GM18870 (cell line): ENCODE data around the gene CTNNA3.
"Not testable (repeated sequence)": the region's sequence is repeated elsewhere in the genome, so short reads cannot be mapped to it uniquely, and the experiment has no call there.

Source experiments
- ATAC-seq: cut with Tn5 transposase; IDR thresholded peaks from one replicate; pipeline ENCODE4 v1.9.1; 2021; ENCODE audit warnings: moderate library complexity; ENCODE audit not compliant: unreplicated experiment

The CTNNA3 gene

GRCh38 chr10:66472156-66472555 lies 1223.8 kb downstream of the CTNNA3 start:
- no peak for ATAC-seq

- no peak for ATAC-seq
Observed at GRCh38 chr10:66467042-66467441, 1229.0 kb downstream of the CTNNA3 start.

- ATAC-seq: no peak
Observed at GRCh38 chr10:66466622-66467021, 1229.4 kb downstream of the CTNNA3 start.

DNA sequence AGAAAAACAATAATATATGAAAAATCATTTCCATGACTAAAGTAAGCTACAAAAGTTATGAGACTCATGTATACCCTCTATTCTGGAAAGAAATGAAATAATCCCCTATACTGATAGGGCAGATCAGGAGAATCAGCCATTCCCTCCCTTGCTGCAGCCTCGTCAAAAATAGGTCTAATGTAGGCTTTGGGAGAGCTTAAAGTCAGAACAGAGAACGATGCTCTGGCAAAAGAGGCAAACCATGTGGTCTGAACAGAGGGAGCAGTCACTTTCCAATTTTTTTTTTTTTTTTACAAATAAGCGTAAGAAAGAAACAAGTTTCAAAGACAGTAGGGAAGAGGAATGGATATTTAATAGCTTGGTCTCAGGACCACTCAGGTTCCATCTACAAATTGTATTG lies 1232.4 kb downstream of the CTNNA3 start:
- ATAC-seq: no peak

DNA sequence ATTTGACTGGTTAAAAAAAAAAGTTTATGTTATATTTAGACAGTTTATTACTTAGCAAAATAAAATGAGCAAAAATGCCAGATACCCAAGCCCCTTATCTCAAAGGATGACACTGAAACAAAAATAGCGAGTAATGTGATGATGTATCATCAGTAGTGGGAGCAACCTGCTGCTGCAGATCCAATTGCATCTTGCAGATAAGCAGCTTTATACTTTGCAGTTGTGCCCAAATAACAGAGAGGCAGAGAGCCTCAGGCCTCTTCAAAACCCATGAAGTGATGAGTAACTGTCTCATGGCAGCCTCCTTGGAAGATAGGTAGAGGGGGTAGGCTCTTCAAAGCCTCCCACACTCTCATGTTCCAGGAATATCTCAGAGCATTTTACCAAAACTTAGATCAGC lies 1238.4 kb downstream of the CTNNA3 start:
- no peak for ATAC-seq

GRCh38 chr10:66455304-66455703 lies 1240.7 kb downstream of the CTNNA3 start:
- no peak for ATAC-seq

DNA sequence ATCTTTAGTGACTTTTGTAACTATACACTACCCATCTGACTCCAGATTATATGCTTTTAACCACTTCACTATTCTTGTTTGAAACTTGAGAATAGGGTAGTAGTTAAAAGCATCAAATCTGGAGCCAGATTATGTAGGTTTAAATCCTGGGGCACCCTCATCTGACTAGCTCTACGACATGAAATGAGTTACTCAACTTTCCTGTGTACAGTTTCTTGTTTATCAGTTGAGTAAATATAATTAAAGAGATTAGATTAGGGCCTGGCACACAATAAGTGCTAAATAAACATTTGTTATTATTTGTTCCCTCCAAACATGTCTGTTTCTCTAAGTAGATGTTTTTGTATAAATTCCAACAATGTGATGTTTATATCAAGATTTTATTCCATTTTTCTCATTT lies 1255.4 kb downstream of the CTNNA3 start:
- no peak for ATAC-seq

GRCh38 chr10:66414943-66415342 lies 1281.1 kb downstream of the CTNNA3 start:
- ATAC-seq: no peak

DNA sequence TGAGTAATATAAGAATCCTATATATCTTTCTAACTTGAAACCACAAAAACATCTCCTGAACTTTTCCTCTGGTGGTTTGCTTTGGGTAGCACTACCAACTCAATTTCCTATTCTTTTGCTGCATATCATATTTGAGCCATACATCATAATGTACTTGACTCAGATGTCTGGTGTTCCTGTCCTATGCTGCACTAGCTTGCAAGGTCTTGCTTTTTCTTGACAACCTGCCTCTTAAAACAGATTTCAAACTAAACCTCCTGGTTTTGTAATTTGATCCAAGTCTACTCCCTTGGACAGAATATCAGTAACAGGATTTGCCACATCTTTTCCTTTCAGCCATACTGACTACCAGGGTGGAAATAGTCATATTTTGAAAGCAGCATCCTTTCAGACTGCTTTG lies 1290.4 kb downstream of the CTNNA3 start:
- no peak for ATAC-seq

DNA sequence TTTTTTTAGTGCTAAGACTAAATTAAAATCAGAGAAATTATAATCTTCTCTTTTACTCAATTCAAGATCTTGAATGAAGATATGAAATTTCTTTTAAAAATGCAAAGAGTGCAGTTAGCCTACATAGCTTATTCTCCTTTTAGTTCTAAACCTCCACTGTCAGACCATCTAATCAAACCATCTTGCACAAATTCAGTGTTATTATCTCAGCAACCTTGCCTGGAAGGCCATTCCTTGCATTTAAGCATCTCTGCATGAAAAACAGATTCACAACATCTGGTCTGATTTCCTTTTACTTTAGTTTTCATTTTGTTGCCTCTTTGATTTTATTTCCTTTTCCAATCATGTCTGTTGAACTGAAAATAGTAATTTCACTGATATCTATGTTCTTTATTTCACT lies 1297.3 kb downstream of the CTNNA3 start:
- no peak for ATAC-seq

- ATAC-seq: no peak
Observed at GRCh38 chr10:66394342-66395063, 1301.5 kb downstream of the CTNNA3 start.

DNA sequence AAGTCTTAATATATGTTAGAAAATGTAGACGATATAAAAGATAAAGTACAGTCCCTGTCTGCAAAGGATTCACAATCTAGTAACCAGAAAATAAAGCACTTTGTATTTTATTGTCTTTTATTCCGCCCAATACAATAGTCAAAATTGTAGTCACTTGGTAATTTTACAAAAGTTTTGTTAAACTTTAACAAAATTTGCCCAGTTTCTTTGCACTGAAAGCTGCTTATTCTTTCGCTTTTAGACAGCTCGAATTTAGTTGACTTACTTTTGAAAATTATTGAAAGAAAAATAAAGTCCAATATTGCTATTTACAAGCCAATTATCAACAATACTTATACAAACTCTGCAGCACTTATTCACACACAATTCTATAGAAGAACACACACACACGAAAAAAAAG lies 1305.1 kb downstream of the CTNNA3 start:
- ATAC-seq: no peak

DNA sequence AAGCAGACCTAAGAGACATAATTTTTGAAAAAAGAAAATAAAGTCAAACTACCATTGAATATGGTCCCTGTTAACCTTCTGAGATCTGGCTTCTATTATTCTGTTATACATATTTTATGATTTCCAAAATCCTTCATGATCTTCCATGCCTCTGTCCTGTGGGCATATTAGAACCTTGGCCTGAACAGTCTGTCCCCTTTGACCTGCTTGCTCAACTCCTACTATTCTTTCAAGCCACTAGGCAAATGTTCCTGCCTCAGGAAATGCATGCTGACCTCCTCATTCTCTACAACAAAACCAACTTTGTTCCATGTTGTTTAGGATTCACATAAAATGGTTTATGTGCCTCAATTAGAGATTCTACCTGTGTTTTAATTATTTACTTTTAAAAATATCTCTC lies 1315.0 kb downstream of the CTNNA3 start:
- no peak for ATAC-seq

- ATAC-seq: no peak
Observed at GRCh38 chr10:66378117-66378876, 1317.7 kb downstream of the CTNNA3 start.

- no peak for ATAC-seq
Observed at GRCh38 chr10:66368146-66368545, 1327.8 kb downstream of the CTNNA3 start.

- no peak for ATAC-seq
Observed at GRCh38 chr10:66366163-66366562, 1329.8 kb downstream of the CTNNA3 start.

- no peak for ATAC-seq
Observed at GRCh38 chr10:66365686-66366085, 1330.3 kb downstream of the CTNNA3 start.

- ATAC-seq: no peak
Observed at GRCh38 chr10:66362522-66362921, 1333.5 kb downstream of the CTNNA3 start.

DNA sequence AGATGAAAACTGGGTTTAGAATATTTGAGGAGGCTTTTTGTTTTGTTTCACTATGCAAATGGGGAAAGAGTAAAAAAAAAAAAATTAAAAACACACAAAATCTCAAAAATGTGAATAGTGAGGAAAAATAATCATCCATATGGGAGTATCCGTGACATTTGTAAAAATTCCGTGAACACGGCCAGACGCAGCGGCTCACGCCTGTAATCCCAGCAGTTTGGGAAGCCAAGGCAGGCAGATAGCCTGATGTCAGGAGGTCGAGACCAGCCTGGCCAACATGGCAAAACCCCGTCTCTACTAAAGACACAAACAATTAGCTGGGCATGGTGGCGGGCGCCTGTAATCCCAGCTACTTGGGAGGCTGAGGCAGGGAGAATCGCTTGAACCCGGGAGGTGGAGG lies 1342.2 kb downstream of the CTNNA3 start:
- ATAC-seq: not testable (repeated sequence)

- no peak for ATAC-seq
Observed at GRCh38 chr10:66353422-66353821, 1342.6 kb downstream of the CTNNA3 start.

DNA sequence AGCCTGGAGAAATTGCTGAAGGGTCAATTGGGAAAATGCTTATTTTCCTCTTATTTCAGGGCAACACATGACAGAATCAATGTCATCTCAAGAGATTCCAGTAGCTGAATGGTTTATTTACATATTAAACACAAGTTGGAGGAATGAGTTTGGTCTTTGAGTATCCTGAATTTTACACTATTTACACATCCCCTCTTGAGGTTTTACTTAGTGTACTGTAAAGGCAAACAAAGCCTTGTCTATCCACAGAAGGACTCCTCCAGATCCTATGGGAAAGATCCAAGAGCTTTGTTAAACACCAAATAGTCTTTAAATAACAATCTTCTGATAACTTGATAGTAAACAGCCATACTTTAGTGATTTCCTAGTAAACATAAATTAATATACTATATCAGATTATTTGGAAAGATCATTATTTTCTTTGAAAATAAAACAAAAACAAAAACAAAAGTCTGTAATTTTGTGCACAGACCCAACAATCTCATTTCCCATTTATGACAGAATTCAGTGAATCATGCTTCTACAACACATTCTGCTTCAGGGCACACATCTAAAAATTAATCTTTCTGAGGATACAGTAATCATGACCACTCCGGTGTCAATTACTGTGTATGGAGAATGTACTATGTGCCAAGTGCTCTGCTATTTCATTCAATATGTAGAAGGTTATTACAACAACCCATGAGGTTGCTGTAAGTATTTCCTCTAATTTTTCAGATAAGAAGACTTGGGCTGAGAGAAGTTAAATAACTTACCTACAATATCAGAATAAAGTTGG lies 1345.2 kb downstream of the CTNNA3 start:
- ATAC-seq: no peak

DNA sequence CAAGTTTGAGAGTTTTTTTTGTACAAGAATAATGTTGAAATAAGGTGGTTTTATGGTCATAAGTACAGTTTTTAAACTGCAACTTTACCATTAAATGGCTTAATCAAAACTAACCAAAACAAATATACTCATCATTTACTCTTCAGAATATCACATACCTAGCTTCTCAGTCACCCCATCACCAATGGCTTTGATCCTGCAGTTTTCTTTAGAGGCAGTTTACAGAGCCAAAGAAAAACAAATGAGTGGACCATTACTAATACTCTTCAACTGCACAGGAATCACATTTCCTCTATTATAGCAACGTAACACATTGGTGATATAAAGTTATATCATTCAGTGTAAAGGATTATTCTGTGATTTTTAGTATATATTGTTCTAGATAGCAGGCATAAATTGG lies 1346.3 kb downstream of the CTNNA3 start:
- no peak for ATAC-seq
